NCI-H2029 treated with DMSO at 0.1 percent for 48 hours (cell line): Measurements from ENCODE around the gene ABCB8.

ENCODE experiments used
- DNase-seq: peaks from one replicate; lab custom pipeline; 2025; lab: John Stamatoyannopoulos, UW

The ABCB8 gene

DNA sequence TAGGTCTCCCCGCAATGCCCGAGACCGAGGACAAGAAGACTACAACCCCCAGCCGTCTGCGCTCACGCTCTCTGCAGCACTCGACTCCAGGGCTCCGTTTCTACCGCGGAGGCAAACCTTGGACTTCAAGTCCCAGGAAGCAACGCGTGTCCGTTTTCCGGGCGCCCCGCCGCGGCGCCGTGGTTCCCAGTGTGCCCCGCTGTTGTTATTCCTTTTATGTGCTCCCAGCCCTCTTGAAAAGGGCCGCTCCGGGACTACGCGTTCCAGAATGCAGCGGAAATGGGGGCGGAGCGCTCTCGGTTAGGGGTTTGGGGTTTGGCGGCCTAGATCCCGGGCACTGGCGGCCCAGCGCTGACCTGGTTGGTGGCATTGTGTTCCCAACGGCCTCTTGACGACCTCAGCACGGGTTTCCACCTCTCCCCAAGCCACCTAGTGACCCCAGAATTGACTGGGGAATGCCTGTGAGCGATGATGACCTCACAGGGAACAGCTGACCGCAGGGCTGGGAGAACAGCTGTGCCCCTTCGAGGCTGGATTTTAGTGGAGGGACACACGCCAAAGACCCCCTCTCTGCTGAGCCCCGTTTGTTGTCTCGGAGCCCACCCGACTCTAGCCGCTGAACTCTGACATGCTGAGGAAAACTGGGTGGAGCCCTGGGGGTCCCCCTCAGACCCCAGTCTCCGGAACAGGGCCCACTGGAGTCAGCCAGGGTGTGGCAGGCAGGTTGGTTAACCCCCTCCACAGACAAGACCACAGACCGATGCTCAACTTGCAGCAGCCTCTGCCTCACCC, 29.9 kb downstream of the ABCB8 start:
- peak; percentile 98 for DNase-seq

- no peak for DNase-seq
Measured at GRCh38 chr7:151058781-151059366, 30.6 kb downstream of the ABCB8 start.

- no peak for DNase-seq
Measured at GRCh38 chr7:151059367-151060112, 31.3 kb downstream of the ABCB8 start, which contains the start of gene SLC4A2. SLC4A2 (plus strand) TSS chr7:151059589; CDS start chr7:151061988, 2,399 bp downstream.

- DNase-seq, result no peak
Measured at GRCh38 chr7:151060113-151060415, 31.8 kb downstream of the ABCB8 start.

DNA sequence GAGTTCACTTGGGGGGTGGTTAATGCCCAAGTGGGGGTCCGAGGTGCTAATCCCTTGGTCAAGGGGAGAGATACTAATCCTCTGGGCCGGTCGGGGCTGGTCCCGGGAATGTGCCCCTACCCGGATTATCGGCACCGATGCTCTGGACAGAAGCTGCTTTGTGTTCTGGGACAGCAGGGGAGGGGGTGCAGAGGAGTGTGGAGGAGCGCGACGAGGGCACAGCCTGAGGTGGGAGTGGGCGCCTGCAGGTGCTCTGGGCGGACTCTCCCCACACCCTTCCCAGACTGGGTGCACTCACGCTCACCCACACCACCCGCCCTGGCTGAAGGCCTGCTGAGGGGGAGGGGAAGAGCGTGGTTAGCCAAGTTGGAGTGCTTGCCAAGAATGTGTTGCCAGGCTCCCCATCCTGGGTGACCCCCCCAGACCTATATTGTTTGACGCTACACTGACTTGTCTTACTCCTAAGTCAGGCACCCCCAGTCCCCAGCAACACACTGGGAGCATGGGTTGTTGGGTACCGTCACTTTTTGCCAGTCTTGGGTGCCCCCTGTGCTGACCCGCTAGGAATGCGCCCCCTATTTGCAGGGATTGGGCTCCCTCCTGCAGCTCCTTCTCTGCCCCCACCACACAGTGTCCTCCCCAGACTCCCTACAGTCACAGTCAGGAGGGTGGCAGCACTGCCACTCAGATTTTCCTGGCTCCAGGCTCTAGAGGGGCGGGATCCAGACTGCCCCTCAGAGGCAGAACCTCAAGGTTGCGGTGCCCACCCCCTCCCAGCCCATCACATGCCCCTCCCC, 32.4 kb downstream of the ABCB8 start:
- no peak for DNase-seq

GRCh38 chr7:151061213-151062110, 33.2 kb downstream of the ABCB8 start:
- DNase-seq, result no peak

DNA sequence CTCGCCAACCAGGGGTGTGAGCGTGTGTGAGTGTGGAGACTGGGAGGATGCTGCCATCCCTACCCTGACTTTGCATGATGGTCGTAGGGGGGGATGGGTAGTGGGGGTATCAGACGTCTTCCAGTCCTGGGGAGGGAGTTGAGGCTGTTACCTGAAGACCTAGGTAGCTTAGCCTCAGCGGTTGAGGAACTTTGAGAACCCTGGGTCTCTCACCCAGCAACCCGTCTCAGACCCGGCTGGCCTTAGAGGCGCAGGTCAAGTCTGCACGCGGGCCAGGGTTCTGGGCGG, 33.8 kb downstream of the ABCB8 start:
- no peak for DNase-seq

DNA sequence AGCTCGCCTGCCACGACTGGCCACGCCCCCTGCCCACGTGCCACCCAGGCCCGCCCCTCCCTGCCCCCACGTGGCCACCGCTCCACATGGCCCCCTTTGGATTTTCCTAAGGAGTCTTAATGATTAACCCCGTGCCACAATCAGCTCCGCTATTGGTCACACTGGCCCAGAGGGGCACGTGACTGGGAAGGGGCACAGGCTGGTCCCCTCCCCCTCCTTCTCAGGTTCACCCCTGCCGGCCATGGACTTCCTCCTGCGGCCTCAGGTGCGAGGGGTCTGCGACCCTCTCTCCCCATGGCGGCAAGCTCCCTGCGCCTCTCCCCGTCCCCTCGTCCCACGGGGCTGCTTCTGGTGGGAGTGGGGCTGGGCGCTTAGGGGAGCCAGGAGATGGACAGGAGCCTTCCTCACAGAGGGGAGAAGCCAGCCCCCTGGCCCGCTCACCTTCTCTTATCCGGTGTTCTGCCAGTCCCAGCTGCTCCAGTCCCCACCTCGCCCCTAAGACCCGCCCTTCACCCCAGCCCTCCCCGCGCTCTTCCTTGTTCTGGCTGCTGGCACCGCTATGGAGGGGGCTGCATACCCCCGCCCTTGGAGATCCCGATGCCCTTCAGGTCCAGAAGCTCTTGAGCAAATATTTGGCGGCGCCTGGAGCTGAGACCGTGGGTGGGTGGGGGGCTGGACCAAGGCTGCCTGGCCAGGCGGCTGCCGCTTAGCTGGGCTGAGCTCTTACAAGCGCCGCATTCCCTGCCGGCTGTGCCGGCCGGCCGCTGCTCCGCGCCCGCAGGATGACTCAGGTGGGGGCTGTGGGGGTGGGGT, 34.4 kb downstream of the ABCB8 start:
- no peak for DNase-seq

DNA sequence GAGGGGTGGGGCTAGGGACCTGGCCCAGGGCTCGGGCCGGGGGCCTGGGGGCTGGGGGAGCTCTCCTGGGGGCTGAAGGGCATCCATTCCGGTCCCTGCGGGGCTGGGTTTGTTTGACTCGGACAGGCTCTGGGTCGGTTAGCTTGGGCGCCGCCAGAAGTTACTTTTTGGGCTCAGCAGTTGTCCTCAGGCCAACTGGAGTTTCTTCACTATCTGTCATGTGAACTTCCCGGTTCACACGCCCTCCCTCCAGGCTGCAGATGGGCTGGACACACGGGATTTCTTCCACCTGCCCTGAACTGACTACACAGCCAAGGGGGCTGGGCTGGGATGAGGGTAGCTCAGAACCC, 34.9 kb downstream of the ABCB8 start:
- DNase-seq, result no peak

DNA sequence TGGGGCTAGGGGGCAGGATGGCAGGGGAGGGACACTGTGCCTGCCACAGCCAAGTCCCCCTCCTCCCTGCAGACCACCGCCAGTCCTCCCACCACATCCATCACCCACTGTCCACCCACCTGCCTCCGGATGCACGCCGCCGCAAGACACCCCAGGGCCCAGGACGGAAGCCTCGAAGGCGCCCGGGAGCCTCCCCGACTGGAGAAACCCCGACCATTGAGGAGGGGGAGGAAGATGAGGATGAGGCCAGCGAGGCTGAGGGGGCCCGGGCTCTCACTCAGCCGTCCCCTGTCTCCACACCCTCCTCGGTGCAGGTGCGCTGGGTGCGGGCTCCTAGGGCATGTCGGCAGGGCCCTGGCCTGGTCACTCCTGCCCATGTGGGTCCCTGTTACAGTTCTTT, 36.2 kb downstream of the ABCB8 start:
- DNase-seq, result no peak

- DNase-seq, result no peak
Measured at GRCh38 chr7:151064993-151065392, 36.7 kb downstream of the ABCB8 start.

DNA sequence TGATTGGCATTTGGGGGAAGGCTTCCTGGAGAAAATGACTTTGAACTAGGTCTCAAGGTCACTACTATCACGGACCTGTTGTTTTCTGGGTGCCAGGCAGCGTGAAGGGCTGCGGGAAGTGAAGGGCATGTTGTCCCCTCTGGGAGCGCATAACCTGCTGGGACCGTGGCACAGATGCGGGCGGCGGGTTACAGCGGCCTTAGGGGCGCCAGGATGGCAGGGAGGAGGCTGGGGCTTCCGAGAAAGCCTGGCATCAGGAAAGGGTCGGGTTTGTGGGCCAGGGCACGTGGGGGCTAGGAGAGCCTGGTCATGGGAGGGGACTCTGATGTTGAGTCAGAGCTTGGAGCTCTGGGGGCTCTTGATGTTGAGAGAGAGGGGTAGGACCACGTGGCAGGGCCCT, 37.3 kb downstream of the ABCB8 start:
- no peak for DNase-seq

DNA sequence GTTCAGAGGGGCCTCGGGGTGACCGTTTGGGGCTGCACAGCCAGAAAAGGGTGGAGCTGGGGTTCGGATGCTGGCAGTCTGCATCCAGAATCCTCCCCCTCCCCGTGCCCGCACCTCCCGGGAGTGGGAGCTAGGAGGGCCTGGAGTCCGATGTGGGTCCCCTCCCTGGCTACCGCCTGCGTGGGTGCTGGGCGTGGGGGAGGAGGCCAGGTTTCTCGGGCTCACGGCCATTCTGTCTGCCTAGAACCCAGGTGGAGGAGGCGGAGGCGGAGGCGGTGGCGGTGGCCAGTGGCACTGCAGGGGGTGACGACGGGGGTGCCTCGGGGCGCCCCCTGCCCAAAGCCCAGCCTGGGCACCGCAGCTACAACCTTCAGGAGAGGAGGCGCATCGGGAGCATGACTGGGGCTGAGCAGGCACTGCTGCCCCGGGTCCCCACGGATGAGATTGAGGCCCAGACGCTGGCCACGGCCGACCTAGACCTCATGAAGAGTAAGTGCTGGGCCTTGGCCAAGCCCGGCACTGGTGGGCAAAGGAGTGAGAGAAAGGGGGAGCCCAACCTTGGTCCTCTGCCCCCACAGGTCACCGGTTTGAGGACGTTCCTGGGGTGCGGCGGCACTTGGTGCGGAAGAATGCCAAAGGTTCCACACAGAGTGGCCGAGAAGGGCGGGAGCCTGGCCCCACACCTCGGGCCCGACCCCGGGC, 38.2 kb downstream of the ABCB8 start:
- DNase-seq, result no peak

GRCh38 chr7:151068069-151068773, 40.0 kb downstream of the ABCB8 start:
- DNase-seq, result no peak

GRCh38 chr7:151069841-151070573, 41.8 kb downstream of the ABCB8 start:
- DNase-seq, result no peak

- no peak for DNase-seq
Measured at GRCh38 chr7:151070574-151070960, 42.3 kb downstream of the ABCB8 start.

DNA sequence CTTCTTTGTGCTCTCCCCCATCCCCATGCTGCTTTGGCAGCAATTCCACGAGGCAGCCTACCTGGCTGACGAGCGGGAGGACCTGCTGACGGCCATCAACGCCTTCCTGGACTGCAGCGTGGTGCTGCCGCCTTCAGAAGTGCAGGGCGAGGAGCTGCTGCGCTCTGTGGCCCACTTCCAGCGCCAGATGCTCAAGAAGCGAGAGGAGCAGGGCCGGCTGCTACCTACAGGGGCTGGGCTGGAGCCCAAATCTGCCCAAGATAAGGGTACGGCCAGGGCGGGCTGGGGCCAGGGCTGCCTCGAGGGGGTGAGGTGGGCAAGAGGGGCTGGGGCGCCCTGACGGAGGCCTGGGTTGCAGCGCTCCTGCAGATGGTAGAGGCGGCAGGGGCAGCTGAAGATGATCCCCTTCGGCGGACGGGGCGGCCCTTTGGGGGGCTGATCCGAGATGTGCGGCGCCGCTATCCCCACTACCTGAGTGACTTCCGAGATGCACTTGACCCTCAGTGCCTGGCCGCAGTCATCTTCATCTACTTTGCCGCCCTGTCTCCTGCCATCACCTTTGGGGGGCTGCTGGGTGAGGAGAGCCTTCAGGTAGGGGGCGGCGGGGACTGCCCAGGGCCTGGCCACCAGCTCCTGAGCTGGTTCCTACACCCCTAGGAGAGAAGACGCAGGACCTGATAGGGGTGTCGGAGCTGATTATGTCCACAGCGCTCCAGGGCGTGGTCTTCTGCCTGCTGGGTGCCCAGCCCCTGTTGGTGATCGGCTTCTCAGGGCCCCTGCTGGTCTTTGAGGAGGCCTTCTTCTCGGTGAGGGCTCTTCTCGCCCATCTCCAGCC, 43.0 kb downstream of the ABCB8 start:
- no peak for DNase-seq

GRCh38 chr7:151073990-151074389, 45.7 kb downstream of the ABCB8 start:
- DNase-seq, result no peak
